HTR-8/SVneo (cell line): ENCODE measurements around the gene HOXD3.
A peak's percentile ranks its signal among the peaks of the same experiment; 100 is the strongest.

Experiments used
- DNase-seq: peaks from one replicate; pipeline ENCODE4 v3.0.0; 2011; ENCODE audit warnings: low spot score, mixed read lengths; ENCODE audit not compliant: insufficient read length
- FAIRE-seq: peaks from 2 replicates; lab custom pipeline; 2011; peaks lifted over from hg19 to GRCh38; lab: Jason Lieb, UNC

Gene HOXD3

DNA sequence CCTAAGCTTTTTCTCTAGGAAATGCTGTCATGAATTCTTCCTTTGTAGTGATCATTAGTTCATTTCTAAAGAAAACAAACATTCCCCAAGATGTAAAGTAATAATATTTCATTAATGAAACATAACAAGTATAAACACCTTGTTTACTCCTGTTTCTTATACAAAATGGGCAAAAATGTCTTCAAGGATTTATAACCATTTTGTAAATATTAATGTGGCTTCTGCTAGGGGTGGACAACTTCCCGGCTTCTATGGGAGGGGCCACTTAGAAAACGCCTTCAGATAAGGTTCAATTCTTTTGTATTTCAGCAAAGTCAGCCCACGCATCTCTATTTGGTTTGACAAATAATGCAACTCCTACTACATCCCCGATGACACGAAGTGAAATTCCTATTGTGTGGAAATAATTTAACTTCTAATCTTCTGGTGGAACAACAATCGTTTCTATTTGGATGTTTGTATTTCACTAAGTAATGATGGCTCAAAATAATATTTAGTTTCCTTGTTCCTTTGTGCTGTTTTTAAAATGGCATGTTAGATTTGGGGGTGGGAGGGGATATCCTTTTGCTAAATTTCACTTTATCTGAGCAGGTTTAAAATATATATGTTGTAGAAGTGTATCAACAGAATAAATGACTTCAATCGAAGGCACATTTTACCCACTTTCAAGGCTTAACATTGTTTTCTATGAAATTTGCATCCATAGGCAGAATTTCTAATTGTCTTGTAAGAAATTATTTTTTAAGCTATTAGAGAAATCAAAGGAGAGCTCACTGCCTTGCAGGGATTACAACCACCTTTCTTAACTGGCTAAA lies 16.7 kb downstream of the HOXD3 start:
- no peak for FAIRE-seq
- no peak for DNase-seq

DNA sequence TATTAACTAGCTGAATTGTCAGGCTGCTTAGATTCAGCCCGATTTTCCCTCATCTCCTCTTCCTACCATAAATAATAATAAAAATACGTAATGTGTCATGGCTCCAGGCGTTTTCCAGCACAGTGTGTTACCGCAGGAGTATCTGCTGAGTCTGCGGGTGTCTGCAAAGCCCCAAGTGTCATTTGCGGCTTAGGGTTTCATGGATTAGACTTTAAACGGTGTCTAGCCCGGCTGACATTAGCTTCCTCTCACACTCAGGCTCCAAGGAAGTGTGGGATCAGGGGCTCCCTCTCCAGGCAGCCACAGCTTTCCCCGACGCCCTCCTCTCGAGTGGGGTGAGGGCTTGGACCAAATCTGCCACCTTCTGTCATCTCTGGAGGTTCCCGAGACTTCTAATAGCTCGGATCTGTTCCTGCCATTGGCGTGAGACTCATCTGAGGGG lies 17.3 kb downstream of the HOXD3 start:
- no peak for DNase-seq
- no peak for FAIRE-seq

DNA sequence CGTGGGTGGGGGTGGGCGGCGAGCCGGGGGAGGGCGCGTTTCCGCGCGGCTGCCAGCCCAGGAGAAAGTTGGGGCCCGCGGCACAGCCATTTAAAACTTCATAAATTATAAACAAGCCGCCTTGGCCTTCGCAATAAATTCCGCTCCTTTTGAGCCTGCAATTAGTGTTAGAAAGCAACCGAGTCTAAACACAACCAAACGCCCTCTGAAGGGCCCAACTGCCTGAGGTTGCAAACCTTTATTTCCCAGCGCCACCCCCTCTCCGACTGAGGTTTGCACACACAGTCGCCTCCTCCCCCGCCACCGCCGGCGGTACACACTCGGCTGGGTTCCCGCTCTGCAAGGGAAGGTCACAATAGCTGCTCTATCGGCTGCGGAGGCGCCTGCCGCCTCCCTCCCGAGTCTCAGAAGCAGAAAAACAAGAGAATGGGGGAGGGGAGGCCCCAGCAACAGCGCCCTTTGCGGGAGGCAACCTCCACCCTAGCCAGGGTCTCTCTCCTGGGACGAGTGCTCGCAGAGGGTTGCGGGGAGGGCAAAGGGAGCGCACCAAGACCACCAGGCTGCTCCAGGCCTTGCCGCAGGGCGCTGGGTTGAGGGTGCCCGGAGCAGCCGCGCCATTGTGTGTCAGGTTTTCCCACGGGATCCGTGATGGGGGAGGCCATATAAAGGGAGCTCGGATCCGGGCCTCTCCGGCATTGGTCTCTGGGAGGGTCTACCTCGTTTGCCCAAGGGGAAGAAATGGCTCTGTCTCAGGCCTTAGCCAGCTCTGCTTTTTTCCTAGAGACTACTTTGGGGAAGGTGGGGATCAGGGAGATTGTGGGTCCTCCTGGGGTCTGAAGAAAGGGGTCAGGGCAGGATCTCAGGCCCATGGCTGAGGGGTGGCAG lies 18.0 kb downstream of the HOXD3 start:
- FAIRE-seq, result no peak
- no peak for DNase-seq

DNA sequence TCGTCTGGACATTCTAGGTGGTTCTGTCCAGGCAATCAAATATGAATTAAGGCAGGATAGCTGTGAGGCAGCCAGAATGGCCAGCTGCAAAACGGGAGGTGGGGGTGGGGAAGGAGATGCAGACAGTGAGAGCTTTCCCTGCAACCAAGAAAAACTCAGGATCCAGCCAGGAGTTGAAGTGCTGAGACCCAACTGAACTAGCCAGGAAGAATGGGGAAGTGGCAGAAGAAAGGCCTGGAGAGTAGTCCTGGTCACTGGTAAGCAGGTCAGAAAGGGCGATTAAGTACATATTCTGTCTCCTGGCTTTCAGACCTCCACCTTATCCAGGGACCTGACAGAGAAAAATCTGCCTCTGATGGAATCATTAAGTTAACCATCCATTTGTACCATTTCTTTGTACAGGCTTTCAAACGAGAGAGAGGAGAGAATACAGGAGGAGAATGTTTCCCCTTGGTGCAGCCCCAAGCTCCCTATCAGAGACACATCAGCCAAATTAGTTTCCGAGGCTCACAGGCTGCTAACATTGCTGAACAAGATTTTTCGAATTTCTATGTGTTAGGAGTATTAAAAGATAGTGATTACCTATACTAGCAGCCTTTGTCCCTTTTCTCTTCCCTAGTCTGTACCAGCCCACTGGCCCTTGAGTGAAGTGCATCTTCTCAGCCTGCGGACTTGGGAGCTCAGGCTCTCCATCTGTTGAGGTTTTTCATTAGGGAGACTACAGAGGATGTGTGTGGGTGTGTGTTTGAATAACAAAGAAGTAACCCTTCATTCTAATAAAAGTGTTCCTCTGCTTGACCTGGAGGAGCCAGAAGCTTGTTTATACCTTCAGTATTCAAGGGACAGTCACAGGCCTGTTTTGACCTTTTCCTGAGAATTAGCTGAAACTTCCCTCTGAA lies 18.9 kb downstream of the HOXD3 start:
- DNase-seq (no peak), FAIRE-seq (no peak)

DNA sequence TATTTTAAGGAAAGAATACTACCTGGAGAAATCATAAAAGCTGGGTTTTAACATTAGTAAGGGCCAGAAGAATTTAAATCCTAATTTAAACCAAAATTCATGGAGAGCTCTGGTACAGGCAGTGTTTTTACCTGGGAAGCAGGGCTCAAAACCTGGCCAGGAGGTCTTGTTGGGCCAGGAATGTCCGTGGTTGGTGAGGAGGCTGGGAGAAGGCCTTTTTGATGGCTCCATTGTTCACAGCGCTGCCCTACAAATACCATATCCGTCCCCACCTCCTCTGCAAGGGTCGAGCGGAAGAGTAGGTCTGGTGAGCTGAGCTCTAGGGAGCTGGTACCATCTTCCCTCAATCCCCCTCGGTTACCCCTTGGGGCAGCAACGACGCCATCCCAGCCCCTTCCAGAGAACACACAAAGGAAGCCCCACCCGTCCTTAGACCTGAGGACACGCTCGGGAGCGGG lies 20.5 kb downstream of the HOXD3 start:
- DNase-seq, result no peak
- no peak for FAIRE-seq

DNA sequence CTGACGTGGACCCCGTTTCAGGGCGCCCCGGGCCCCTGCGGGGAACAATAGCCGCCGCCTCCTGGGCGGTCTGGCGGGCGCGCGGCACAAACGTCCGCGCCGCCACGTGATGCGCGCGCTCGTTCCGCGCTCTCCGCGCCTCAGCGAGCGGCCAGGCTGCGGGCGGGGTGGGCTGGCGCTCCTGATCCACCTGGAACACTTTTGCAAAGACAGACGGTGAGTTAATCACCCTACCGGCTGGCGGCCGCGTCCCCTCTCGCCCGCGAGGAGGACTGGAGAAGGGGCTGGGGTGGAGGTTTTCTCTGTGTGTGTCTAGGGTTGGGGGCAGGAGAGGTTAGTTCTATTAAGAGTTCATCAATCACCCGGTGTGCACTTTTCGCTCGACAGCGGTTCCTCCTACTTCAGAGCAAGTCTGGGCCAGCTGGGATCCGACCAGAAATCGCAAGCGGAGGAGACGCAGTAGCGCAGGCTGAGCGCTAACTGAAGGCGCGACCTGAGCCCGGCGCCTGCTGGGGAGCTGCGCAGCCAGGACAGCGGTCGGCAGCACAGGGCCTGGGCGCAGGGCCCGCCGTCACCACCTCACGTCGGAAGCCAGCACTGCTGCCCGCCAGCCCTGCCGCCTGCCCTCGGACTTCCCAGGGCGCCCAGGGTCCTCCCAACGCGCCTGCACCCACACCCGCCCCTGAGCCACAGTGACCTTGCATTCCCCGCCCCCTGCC lies 21.1 kb downstream of the HOXD3 start:
- DNase-seq (no peak), FAIRE-seq (no peak)

DNA sequence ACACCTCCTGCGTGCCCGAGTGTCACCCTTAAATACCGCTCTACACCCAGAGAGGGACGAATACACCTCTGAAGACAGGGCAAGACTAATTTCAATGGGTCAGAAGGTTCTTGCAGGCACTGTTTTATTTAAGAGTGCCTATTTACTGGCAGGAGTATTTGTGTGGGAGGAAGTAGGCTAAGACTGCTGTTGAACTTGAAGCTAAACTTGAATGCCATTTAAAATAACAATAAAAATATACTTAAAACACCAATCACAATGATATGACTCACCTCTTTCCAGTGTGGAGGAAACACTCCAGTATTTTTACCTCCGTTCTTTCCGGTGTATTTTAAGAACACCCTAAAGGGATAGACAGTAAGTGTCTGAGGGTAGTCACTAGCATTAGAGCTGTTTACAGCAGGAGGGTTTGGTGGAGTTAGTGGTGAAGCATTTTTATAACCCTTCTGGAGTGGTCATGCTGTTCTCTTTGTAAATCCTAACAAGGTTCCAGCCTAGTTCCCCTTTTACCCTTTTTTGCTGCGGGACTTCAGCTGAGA lies 21.7 kb downstream of the HOXD3 start:
- DNase-seq (no peak), FAIRE-seq (no peak)

DNA sequence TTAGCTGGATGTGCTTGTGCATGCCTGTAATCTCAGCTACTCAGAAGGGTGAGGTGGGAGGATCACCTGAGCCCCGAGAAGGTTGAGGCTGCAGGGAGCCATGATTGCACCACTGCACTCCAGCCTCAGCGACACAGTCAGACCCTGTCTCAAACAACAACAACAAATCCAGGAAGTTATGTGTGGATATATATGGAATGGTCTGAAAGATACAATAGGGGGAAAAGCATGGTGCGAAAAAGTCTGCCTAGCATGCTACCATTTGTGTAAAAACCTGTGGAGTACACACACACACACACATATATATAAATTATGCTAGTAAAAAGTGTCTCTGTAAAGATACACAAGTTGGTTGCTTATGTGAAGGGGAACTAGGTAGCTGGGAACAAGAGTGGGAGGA lies 24.4 kb downstream of the HOXD3 start:
- FAIRE-seq, result no peak
- no peak for DNase-seq

DNA sequence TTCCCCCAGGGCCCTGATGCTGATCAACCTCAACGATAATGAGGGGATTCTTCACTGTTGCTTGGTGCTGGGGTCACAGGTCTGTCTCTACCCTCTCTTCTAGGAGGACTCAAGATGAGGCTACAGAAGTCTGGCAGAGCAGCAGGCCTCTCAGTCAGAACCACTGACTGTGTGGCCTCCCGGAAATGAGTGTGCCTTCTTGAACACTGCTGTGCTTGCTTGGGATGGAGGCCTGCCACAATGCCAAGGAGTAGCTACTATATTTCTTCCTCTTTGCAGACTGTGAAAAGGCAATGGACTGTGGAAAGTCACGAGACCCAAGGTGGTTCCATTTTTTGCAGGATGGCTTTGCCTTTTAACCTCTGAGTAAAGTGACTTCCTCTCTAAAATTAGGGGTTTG lies 25.6 kb downstream of the HOXD3 start:
- DNase-seq (no peak), FAIRE-seq (no peak)

DNA sequence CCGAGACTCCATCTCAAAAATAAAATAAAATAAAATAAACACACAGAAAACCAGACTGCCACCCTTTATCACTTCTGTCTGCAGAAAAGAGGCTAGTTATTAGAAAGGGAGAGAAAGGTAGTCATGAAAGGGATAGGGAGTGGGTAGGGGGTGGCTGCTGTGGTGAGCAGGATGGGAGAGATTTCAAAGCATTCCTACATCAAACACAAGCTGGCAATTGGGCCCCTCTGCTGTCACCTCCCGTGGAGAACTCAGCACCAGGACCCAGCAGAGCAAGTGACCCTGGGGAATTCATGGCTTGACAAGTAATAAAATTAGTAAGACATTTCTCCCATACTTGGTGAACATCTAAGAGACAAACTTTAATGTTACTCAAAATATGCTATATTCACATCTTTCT lies 27.6 kb downstream of the HOXD3 start:
- DNase-seq (no peak), FAIRE-seq (no peak)

DNA sequence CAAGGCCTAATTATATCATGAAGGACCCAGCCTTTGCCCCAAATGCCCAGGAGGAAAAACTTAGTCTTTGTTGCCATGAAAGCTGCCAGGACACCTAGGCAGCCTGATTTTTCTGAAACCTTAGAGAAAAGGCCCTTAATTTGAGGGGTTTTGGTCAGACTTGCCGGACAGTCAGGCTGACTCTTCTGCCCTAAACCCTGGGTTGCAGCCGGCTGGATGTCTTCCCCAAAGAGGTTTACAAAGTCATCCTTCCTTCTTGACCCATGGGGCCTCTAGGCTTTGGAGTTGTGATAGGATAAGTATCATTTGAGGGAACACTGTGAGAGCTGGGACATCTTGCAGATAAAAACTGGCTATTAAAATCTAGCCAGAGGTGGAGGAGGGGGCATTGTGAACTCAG lies 28.9 kb downstream of the HOXD3 start:
- no peak for FAIRE-seq
- DNase-seq, result no peak

DNA sequence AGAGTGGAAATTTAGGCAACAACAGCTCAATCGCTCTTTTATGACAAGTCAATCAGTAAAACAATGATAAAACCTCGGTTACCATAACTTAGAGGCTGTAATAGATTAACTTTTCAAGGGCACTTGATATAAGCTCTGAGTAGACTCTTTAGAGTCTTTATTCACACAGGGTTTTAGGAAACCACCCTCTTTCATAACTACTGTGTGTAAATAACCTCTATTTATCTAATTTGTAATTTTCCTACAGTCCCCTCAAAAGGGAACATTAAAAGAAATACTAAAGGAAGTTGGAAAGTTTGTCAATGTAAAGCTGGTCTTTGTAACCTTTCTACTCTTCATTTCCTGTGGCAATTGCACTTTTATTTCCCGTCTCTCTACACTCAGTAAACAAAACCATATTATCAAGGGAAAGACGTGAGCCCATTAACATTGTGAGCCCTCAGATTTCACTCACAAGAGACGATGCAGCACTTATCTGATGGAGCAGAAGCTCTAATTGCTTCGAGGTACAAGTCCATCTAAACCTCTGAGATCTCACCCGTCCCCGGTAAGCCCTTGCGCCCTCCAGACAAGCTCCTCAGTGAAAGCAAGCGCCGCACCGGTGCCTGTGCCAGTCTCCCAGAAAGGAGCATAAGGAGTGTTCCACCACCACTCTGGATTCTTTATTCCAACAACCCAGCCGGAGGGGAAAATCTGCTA lies 30.2 kb downstream of the HOXD3 start:
- FAIRE-seq (no peak), DNase-seq (no peak)

DNA sequence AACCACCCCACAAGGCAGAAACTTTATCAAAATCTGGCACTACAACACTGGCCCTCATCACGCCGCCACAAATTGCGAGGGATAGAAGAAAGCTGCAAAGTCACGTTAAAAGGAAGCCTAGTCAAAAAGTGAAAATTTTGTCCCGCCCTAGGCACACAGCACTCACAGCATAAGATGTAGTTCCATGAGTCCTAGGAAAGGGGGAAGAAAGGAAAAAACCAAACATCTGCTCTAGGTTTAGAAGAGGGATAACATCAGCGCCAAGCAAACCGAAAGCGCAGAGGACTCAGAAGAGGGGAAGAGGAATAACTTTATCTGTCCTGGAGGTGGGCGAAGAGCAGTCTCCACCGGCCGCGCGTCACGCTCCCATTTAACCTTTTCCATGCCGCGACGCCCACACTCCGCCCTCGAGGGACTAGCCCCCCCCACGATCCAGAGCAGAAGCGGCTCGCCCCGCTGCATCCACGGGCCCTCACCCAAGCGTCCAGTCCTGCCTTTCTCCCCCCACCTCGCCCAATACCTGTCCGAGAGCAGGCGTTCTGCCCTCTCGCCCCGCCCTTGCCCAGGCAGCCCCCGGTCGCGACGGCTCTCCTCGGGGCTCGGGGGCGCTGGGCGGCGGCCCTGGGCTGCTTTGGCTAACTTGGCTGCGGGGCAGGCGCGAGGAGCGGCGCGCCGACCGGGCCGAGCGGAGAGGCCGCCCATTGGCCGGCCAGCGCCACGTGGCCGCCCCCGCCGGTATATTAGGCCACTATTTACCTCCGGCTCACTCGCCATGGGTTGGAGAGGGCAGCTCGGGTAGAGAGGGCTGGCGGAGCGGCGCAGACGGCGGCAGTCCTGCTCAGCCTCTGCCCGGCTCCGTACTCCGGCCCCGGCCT lies 31.0 kb downstream of the HOXD3 start, which contains the start of gene HOXD1:
HOXD1 (plus strand) TSS at position 770 of the 875 bp plus-strand sequence. CDS start 134 bp downstream, outside the sequence.
- DNase-seq (peak; percentile 80), FAIRE-seq (peak; percentile 72)

DNA sequence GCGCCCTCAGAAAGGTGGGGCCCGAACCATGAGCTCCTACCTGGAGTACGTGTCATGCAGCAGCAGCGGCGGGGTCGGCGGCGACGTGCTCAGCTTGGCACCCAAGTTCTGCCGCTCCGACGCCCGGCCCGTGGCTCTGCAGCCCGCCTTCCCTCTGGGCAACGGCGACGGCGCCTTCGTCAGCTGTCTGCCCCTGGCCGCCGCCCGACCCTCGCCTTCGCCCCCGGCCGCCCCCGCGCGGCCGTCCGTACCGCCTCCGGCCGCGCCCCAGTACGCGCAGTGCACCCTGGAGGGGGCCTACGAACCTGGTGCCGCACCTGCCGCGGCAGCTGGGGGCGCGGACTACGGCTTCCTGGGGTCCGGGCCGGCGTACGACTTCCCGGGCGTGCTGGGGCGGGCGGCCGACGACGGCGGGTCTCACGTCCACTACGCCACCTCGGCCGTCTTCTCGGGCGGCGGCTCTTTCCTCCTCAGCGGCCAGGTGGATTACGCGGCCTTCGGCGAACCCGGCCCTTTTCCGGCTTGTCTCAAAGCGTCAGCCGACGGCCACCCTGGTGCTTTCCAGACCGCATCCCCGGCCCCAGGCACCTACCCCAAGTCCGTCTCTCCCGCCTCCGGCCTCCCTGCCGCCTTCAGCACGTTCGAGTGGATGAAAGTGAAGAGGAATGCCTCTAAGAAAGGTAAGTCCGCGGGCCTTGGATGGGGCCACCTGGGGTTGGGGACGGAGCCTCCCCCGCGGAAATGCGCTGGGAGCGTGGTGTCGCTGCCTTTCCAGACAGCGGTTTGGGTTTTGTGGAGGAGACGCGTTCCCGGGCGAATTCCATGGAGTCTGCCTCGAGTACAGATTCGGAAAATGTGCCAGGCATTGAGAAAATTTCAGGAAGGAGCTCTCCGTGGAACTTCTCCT lies 31.9 kb downstream of the HOXD3 start:
- peak; percentile 28 for FAIRE-seq

DNA sequence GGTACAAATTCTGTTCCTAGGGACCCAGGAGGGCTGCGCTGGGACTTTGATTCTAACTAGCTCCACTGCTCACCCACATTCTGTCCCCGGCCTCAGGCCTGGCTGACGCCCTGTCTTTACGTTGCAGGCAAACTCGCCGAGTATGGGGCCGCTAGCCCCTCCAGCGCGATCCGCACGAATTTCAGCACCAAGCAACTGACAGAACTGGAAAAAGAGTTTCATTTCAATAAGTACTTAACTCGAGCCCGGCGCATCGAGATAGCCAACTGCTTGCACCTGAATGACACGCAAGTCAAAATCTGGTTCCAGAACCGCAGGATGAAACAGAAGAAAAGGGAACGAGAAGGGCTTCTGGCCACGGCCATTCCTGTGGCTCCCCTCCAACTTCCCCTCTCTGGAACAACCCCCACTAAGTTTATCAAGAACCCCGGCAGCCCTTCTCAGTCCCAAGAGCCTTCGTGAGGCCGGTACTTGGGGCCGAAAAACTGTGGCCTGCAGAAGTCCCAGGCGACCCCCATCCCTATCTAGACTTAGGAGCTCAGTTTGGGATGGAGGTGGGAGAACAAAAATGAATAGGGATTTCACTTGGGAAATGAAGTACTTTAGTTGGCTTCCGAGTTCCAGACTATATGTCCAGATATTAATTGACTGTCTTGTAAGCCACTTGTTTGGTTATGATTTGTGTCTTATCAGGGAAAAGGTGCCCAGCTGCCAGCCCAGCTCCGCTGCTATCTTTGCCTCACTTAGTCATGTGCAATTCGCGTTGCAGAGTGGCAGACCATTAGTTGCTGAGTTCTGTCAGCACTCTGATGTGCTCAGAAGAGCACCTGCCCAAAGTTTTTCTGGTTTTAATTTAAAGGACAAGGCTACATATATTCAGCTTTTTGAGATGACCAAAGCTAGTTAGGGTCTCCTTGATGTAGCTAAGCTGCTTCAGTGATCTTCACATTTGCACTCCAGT lies 32.9 kb downstream of the HOXD3 start:
- DNase-seq (no peak), FAIRE-seq (no peak)

More for the DNA sequence above, 31.9 kb downstream of the HOXD3 start:
- no peak for DNase-seq

DNA sequence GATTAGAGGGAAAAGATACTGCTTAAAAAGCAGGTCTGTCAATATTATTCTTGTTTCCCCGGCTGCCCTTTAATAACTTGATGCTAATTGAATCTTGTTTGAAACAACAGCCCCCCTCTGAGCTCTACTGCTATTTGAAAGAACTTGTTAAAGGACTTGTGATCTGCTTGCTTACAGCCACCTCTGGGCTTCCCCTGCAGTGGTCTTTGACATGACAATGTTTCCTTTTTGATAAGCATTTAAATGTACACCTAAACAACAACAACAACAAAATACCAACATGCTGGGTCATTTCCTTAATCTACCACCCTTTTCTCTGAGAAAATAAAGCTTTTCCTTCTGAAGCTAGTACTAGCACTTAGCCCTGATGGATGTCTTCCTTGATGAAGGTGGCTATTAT lies 35.2 kb downstream of the HOXD3 start:
- FAIRE-seq (no peak), DNase-seq (no peak)
